Skin of body (tissue), 2 donors: ENCODE results near the gene MUC5B. TPM values are rescaled to one million over a fixed set of nuclear protein-coding genes. Genes with fewer than 3 reads are reported as not detected.
"Not testable (repeated sequence)": the region's sequence is repeated elsewhere in the genome, so short reads cannot be mapped to it uniquely, and the experiment has no call there.

Experiments used
- DNase-seq: peaks from one replicate; lab custom pipeline; 2025; lab: John Stamatoyannopoulos, UW
- total RNA-seq: library from RNA; depleted of rRNA; stranded (reverse); fragments of >200 nt; gene quantifications from one replicate; pipeline ENCODE4 v1.2.3, GENCODE V29; 2014

The MUC5B gene
- total RNA-seq, 1 donor from 2014 or later, result 0.30 TPM

- not testable (repeated sequence) for DNase-seq
These were observed 19.9 kb downstream of the MUC5B start for GRCh38 chr11:1242751-1243150.

GRCh38 chr11:1243521-1243920 is 20.7 kb downstream of the MUC5B start:
- not testable (repeated sequence) for DNase-seq

GRCh38 chr11:1244557-1244956 is 21.7 kb downstream of the MUC5B start:
- not testable (repeated sequence) for DNase-seq

GRCh38 chr11:1245717-1246116 is 22.9 kb downstream of the MUC5B start:
- DNase-seq, result not testable (repeated sequence)

GRCh38 chr11:1246301-1246700 is 23.4 kb downstream of the MUC5B start:
- DNase-seq, result not testable (repeated sequence)

- DNase-seq, result not testable (repeated sequence)
These were observed 24.2 kb downstream of the MUC5B start for GRCh38 chr11:1247026-1247425.

- not testable (repeated sequence) for DNase-seq
These were observed 26.1 kb downstream of the MUC5B start for GRCh38 chr11:1248951-1249350.

GRCh38 chr11:1250411-1250810 is 27.5 kb downstream of the MUC5B start:
- DNase-seq, result not testable (repeated sequence)

- no peak for DNase-seq
These were observed 28.4 kb downstream of the MUC5B start for GRCh38 chr11:1251236-1251770.

GRCh38 chr11:1252371-1253102 is 29.7 kb downstream of the MUC5B start:
- DNase-seq, result no peak

- DNase-seq, result no peak
These were observed 30.2 kb downstream of the MUC5B start for GRCh38 chr11:1253103-1253485.

GRCh38 chr11:1254086-1254648 is 31.3 kb downstream of the MUC5B start:
- DNase-seq, result no peak

- DNase-seq, result no peak
These were observed 31.9 kb downstream of the MUC5B start for GRCh38 chr11:1254733-1255132.

GRCh38 chr11:1255151-1255550 is 32.3 kb downstream of the MUC5B start:
- no peak for DNase-seq

- no peak for DNase-seq
These were observed 33.6 kb downstream of the MUC5B start for GRCh38 chr11:1256257-1257045.

GRCh38 chr11:1257366-1257765 is 34.5 kb downstream of the MUC5B start:
- DNase-seq, result no peak

- no peak for DNase-seq
These were observed 35.0 kb downstream of the MUC5B start for GRCh38 chr11:1257916-1258315.

GRCh38 chr11:1258401-1259075 is 35.7 kb downstream of the MUC5B start:
- no peak for DNase-seq

- DNase-seq, result no peak
These were observed 36.2 kb downstream of the MUC5B start for GRCh38 chr11:1259076-1259461.

- DNase-seq, result no peak
These were observed 36.7 kb downstream of the MUC5B start for GRCh38 chr11:1259561-1259960.

GRCh38 chr11:1260023-1260501 is 37.2 kb downstream of the MUC5B start:
- no peak for DNase-seq
